ENCODE data around the gene NHS. TPM values are rescaled to one million over a fixed set of nuclear protein-coding genes. Genes with fewer than 3 reads are reported as not detected.
"Not testable (repeated sequence)": the region's sequence is repeated elsewhere in the genome, so short reads cannot be mapped to it uniquely, and the experiment has no call there.

NHS gene
- total RNA-seq, 1 donor from 2014 or later = 2.5 TPM

- Histone ChIP-seq H3K4me1 (no peaks in the 10 kb centered on the region), H3K27ac (no peak overlapping the region), H3K9me3 (no peaks in the 10 kb centered on the region), H3K27me3 (no peaks in the 10 kb centered on the region), H3K4me3 (no peak overlapping the region), H3K36me3 (no peaks in the 10 kb centered on the region)
- no peak for TF ChIP-seq CTCF (IDR thresholded peaks at IDR 0.05)
- ATAC-seq = no peak
- intact Hi-C loops (cut with DNase I) = no loop called here
- no peak for DNase-seq
These were observed 68.6 kb downstream of the NHS start for GRCh38 chrX:17443556-17443955.

GRCh38 chrX:17446269-17446668 lies 71.3 kb downstream of the NHS start:
- H3K36me3 ChIP-seq; ATAC-seq; DNase-seq; H3K27ac ChIP-seq; H3K4me1 ChIP-seq; H3K4me3 ChIP-seq; H3K27me3 ChIP-seq; H3K9me3 ChIP-seq; intact Hi-C loops (cut with DNase I): not testable (repeated sequence)

- Histone ChIP-seq H3K27ac (no peak overlapping the region), H3K9me3 (no peaks in the 10 kb centered on the region), H3K4me3 (no peak overlapping the region), H3K27me3 (no peaks in the 10 kb centered on the region), H3K4me1 (no peaks in the 10 kb centered on the region), H3K36me3 (no peaks in the 10 kb centered on the region)
- intact Hi-C loops (cut with DNase I) = no loop called here
- TF ChIP-seq CTCF (IDR thresholded peaks at IDR 0.05) = no peak
- DNase-seq (no peak), ATAC-seq (no peak)
These were observed 73.2 kb downstream of the NHS start for GRCh38 chrX:17448188-17448587.

GRCh38 chrX:17449866-17450265 lies 74.9 kb downstream of the NHS start:
- no peak for TF ChIP-seq CTCF (IDR thresholded peaks at IDR 0.05)
- intact Hi-C loops (cut with DNase I) = no loop called here
- no peak overlapping the region for H3K4me3 ChIP-seq
- no peak for DNase-seq
- no peaks in the 10 kb centered on the region for H3K36me3 ChIP-seq
- no peaks in the 10 kb centered on the region for H3K4me1 ChIP-seq
- H3K27ac ChIP-seq = no peak overlapping the region
- no peaks in the 10 kb centered on the region for H3K27me3 ChIP-seq
- no peaks in the 10 kb centered on the region for H3K9me3 ChIP-seq
- ATAC-seq = no peak

- no peak overlapping the region for H3K27ac ChIP-seq
- intact Hi-C loops (cut with DNase I) = no loop called here
- ATAC-seq (no peak), DNase-seq (no peak)
- H3K27me3 ChIP-seq = no peaks in the 10 kb centered on the region
- H3K36me3 ChIP-seq = no peaks in the 10 kb centered on the region
- no peaks in the 10 kb centered on the region for H3K4me1 ChIP-seq
- H3K9me3 ChIP-seq = no peaks in the 10 kb centered on the region
- no peak overlapping the region for H3K4me3 ChIP-seq
- no peak for TF ChIP-seq CTCF (IDR thresholded peaks at IDR 0.05)
These were observed 78.8 kb downstream of the NHS start for GRCh38 chrX:17453788-17454187.

GRCh38 chrX:17456526-17456925 lies 81.5 kb downstream of the NHS start:
- H3K9me3 ChIP-seq = no peaks in the 10 kb centered on the region
- ATAC-seq = no peak
- H3K27me3 ChIP-seq = no peaks in the 10 kb centered on the region
- no peak for TF ChIP-seq CTCF (IDR thresholded peaks at IDR 0.05)
- intact Hi-C loops (cut with DNase I) = no loop called here
- DNase-seq = no peak
- no peaks in the 10 kb centered on the region for H3K36me3 ChIP-seq
- H3K4me1 ChIP-seq = no peaks in the 10 kb centered on the region
- H3K27ac ChIP-seq = no peak overlapping the region
- no peak overlapping the region for H3K4me3 ChIP-seq

Data from upper lobe of right lung (tissue), 1 donor.